Right lobe of liver (tissue), 4 donors: ENCODE measurements around the gene SPIB.

Source experiments
- POLR2A ChIP-seq: fragments of 450-650 bp; IDR thresholded peaks from one replicate; pipeline ENCODE4 v1.6.1; 2017; ENCODE audit warnings: antibody characterized with exemption, mild to moderate bottlenecking
- TF ChIP-seq, protein P1 (sequence below), 4 donors: fragments of 200-600 bp in 3 of 4; fragments of 450-650 bp in 1 of 4; IDR thresholded peaks; one replicate each; pipeline versions ENCODE4 v1.5.1 to v1.8.0; 2016 to 2022; ENCODE audit warnings: antibody characterized with exemption in 4 of 4, mild to moderate bottlenecking in 2 of 4
- donor health status: DM: no; HTN: no; CAD: no.
- donor health status: DM: no; HTN: no; CAD: no.
- donor health status: DM: no; HTN: yes; CAD: no.

DNA sequence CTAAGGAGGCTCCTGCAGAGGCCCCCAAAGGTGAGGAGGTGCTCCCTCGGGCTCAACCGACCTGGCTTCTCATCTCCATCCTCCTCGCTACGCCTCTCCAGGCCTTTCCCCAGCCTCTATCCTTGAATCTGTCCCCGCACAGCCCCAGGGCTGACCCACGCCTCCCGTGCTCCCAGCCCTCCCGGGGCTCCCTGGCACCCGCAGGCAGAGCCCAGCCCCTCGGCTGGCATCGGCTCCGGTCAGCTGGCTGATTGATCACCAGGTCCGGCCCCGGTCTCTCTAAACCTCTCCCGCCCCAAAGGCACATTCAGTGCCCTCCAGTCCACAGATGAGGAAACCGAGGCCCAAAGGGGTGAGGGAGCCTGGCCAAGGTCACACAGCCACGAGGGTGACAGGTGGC is 16.5 kb downstream of the SPIB start:
- TF ChIP-seq POLR2A: no peak
- TF ChIP-seq, protein P1, sequence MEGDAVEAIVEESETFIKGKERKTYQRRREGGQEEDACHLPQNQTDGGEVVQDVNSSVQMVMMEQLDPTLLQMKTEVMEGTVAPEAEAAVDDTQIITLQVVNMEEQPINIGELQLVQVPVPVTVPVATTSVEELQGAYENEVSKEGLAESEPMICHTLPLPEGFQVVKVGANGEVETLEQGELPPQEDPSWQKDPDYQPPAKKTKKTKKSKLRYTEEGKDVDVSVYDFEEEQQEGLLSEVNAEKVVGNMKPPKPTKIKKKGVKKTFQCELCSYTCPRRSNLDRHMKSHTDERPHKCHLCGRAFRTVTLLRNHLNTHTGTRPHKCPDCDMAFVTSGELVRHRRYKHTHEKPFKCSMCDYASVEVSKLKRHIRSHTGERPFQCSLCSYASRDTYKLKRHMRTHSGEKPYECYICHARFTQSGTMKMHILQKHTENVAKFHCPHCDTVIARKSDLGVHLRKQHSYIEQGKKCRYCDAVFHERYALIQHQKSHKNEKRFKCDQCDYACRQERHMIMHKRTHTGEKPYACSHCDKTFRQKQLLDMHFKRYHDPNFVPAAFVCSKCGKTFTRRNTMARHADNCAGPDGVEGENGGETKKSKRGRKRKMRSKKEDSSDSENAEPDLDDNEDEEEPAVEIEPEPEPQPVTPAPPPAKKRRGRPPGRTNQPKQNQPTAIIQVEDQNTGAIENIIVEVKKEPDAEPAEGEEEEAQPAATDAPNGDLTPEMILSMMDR (IDR thresholded peaks at IDR 0.05): no peak
